NCI-H146 treated with DMSO at 0.1 percent for 48 hours (cell line): ENCODE data around the gene STAP1.
"Not testable (repeated sequence)": the region's sequence is repeated elsewhere in the genome, so short reads cannot be mapped to it uniquely, and the experiment has no call there.

Source experiments
- DNase-seq: peaks from one replicate; lab custom pipeline; 2025; ENCODE audit not compliant: unreplicated experiment; lab: John Stamatoyannopoulos, UW

The STAP1 gene

DNA sequence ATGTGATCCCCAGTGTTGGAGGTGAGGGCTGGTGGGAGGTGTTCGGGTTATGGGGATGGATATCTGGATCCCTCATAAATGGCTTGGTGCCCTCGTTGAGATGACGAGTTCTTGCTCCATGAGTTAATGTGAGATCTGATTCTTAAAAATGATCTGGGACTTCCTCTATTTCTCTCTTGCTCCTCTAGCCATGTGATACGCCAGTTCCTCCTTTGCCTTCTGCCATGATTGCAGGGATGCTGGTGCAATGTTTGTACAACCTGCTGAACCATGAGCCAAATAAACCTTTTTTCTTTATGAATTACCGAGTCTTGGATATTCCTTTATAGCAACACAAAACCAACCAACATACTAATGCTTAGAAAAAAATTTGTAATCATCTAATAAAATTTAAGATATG lies 56.6 kb downstream of the STAP1 start:
- no peak for DNase-seq

DNA sequence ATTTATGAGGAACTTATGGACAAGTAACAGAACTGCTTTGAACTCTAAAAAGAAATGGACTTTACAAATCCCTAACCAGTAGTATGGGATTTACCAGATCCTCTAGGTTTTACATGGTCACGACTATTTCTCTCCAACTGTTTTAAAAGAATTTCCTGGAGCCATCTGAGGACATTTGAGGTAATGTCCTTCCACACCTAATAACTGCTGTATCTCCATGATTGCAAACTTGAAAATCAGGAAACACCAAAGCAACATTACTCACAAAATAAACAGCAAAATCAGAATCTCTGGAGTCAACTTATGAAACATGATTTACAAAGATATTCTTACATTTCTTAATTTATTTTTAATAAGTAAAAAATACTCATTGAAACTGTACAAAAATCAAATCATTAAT lies 58.0 kb downstream of the STAP1 start:
- no peak for DNase-seq

DNA sequence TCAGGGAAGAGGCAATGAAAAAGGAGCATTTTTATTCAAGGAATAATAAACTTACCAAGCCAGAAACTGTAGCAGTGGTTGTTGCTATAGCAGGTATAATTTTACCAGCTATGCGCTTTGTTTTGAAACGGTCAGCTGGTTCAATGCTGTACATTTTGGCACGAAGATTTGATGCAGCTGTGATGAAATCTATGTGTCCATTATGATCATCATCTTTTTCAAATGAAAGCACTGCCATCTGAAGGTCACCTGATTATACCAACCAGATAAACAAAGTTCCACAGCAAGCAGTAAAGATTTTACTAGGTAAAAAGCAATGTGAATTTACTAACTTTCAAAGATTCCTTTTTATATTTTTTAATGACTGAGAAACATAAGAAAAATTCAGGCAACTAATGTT lies 66.4 kb downstream of the STAP1 start:
- DNase-seq: no peak

DNA sequence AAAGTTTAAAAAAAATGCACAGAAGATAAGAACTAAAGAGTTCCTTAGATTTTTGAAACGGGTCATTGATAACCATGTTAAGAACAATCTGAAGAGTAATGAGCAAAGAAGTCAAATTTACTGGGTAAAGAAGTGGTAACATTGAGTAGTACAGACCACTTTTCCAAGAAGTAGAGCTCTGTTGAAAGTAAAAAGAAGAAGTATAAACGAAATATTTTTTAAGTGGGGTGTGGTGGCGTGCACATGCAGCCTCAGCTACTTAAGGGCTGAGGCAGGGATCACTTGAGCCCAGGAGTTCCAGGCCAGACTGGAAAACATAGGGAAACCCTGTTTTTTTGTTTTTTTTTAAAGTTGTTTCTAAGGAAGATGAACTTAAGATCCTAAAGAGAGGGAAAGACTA lies 74.0 kb downstream of the STAP1 start:
- no peak for DNase-seq

DNA sequence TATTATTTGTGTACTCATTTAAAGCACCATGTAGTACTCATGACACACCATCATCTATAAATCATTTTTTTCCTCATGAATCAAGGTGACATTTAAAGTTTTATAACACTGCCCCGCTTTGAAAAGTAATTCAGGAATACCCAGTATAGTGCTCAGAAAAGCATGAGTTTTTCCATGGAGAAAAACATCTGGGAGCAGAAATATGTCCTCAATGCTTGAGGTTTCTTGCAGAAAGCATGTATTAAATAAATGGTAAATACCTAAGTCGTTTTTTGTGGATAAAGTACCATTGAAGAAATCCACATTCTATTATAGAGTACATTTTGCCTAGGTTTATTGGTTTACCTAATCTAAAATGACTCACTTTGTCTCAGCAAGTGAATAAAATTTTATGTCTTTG lies 76.2 kb downstream of the STAP1 start:
- DNase-seq: no peak

DNA sequence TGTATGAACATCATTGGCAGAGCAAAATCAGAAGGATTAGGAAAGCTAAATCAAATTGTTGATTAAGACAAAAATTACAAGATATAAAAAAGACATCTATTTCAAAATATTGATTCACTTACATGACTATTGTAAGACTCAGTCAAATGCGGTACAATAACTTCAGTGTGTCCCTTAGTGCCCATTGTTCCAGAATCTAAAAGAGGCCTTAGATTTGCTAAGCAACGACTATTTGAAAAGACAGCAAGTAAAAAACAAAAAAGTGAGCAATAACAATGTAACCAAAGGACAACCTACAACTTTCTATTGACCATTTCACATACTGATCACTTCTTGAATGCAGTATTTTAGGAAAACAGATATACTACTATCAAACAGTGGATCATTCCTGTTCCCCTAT lies 76.8 kb downstream of the STAP1 start:
- no peak for DNase-seq

DNA sequence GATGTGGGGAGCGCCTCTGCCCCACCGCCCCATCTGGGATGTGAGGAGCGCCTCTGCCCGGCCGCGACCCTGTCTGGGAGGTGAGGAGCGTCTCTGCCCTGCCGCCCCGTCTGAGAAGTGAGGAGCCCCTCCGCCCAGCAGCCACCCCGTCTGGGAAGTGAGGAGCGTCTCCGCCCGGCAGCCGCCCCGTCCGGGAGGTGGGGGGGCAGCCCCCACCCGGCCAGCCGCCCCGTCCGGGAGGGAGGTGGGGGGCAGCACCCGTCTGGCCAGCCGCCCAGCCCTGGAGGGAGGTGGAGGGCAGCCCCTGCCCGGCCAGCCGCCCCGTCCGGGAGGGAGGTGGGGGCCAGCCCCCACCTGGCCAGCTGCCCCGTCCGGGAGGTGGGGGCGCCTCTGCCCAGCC lies 78.5 kb downstream of the STAP1 start:
- DNase-seq: not testable (repeated sequence)

DNA sequence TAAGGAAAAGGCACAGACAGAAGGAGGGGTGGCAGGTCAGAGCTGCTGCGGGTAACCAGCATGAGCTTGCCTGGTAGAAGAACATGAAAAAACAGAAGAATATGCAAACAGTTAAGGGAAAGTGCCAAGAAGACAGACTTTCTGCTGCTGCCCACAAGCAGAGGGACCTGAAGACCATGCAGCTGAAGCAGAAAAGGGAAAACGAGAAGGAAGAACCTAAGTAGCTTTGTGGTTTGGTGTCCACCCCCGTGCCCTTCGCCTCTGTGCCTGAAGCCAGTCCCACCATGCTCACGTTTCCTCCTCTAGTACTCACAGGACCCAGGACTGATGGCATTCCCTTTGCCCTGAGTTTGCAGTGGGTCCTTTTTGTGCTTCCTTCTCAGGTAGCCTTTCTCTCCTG lies 79.6 kb downstream of the STAP1 start:
- DNase-seq: no peak

DNA sequence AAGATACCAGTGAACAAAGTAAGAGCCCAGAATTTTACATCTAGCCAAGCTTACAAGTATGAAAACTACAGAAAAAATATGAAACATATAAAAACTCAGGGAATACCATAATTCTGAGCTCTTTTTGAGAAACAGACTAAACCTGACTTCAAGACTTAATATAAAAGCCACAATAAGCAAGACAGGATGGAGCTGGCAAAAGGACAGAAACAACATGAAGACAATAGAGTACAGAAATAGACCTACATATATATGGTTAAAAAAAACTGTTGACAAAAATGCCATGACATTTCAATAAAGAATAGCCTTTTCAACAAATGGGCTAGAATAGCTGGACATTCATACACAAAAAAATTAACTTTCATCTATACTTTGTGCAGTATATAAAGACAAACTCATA lies 93.0 kb downstream of the STAP1 start:
- no peak for DNase-seq
